Myocyte (in vitro differentiated cells): ENCODE data around the gene DNAH10. TPM values are rescaled to one million over a fixed set of nuclear protein-coding genes. Genes with fewer than 3 reads are reported as not detected.

Experiments
- DNase-seq: peaks from one replicate; pipeline ENCODE4 v3.0.0-alpha.2; 2012; ENCODE audit warnings: low read depth
- total RNA-seq: library from RNA; depleted of rRNA; stranded (reverse); fragments of >200 nt; gene quantifications from 2 replicates; pipeline ENCODE4 v1.2.3, GENCODE V29; 2014

The DNAH10 gene
- total RNA-seq, 1 donor from 2014 or later = 0.16 TPM

GRCh38 chr12:123743002-123743401 lies 19.1 kb upstream of the DNAH10 start:
- no peak for DNase-seq

- DNase-seq = peak; percentile 15
Measured at GRCh38 chr12:123744836-123745235, 17.3 kb upstream of the DNAH10 start.

- no peak for DNase-seq
Measured at GRCh38 chr12:123747309-123747708, 14.8 kb upstream of the DNAH10 start.

GRCh38 chr12:123748161-123748560 lies 13.9 kb upstream of the DNAH10 start:
- no peak for DNase-seq

- DNase-seq = peak; percentile 9
Measured at GRCh38 chr12:123748661-123749060, 13.4 kb upstream of the DNAH10 start.

- DNase-seq = no peak
Measured at GRCh38 chr12:123749355-123749754, 12.7 kb upstream of the DNAH10 start.

- DNase-seq = no peak
Measured at GRCh38 chr12:123750159-123750656, 11.9 kb upstream of the DNAH10 start.

- no peak for DNase-seq
Measured at GRCh38 chr12:123752046-123752445, 10.1 kb upstream of the DNAH10 start.

- no peak for DNase-seq
Measured at GRCh38 chr12:123754041-123754772, 7.9 kb upstream of the DNAH10 start.

GRCh38 chr12:123757561-123757960 lies 4.5 kb upstream of the DNAH10 start:
- DNase-seq = peak; percentile 40

GRCh38 chr12:123760267-123760938 lies 1.7 kb upstream of the DNAH10 start:
- DNase-seq = no peak

- no peak for DNase-seq
Measured at GRCh38 chr12:123762715-123763052, 583 bp downstream of the DNAH10 start.

- DNase-seq = no peak
Measured at GRCh38 chr12:123763093-123763492, 992 bp downstream of the DNAH10 start.

GRCh38 chr12:123764109-123764508 lies 2.0 kb downstream of the DNAH10 start:
- no peak for DNase-seq

GRCh38 chr12:123765504-123766035 lies 3.5 kb downstream of the DNAH10 start:
- no peak for DNase-seq

GRCh38 chr12:123767613-123768012 lies 5.5 kb downstream of the DNAH10 start:
- DNase-seq = no peak

- peak; percentile 64 for DNase-seq
Measured at GRCh38 chr12:123771261-123771660, 9.2 kb downstream of the DNAH10 start.

- DNase-seq = no peak
Measured at GRCh38 chr12:123772074-123772473, 10.0 kb downstream of the DNAH10 start.

GRCh38 chr12:123773375-123773774 lies 11.3 kb downstream of the DNAH10 start:
- DNase-seq = no peak

- no peak for DNase-seq
Measured at GRCh38 chr12:123779551-123779950, 17.4 kb downstream of the DNAH10 start.

- no peak for DNase-seq
Measured at GRCh38 chr12:123782997-123783792, 21.1 kb downstream of the DNAH10 start.

- DNase-seq = no peak
Measured at GRCh38 chr12:123787466-123787865, 25.4 kb downstream of the DNAH10 start.
